ENCODE data around the gene RSPH6A. TPM values are rescaled to one million over a fixed set of nuclear protein-coding genes. Genes with fewer than 3 reads are reported as not detected.

The RSPH6A gene
- total and polyA plus RNA-seq, 2 of the 13 experiments (the other 11 are each of a cell fraction or from before 2014, with no cell fraction given): 0.07 TPM; not detected in 1

- no peak for TF ChIP-seq ZBTB40 (IDR thresholded peaks at IDR 0.05)
- peak; percentile 32; the same call in 1 of the 2 replicates for TF ChIP-seq ZBTB40 (CRISPR knock-in tag; IDR thresholded peaks at IDR 0.05)
- peak; percentile 71 for TF ChIP-seq ZFY (CRISPR knock-in tag; IDR thresholded peaks at IDR 0.05)
- no peak for TF ChIP-seq ZNF276 (CRISPR knock-in tag; IDR thresholded peaks at IDR 0.05; ENCODE audit: low read depth)
- peak; percentile 89; the same call in 1 of the 2 replicates for TF ChIP-seq HOXA5 (CRISPR knock-in tag; IDR thresholded peaks at IDR 0.05)
- no peak for TF ChIP-seq KLF13 (CRISPR knock-in tag; IDR thresholded peaks at IDR 0.05)
- TF ChIP-seq RBM22 (optimal IDR thresholded peaks at IDR 0.05; ENCODE audit: low read length): no peak
- 0 out of 2 replicates have a peak, but pooled peaks have one; percentile 16 for TF ChIP-seq ZNF205 (CRISPR knock-in tag; IDR thresholded peaks at IDR 0.05)
- peak; percentile 87 for TF ChIP-seq SP2 (CRISPR knock-in tag; IDR thresholded peaks at IDR 0.05)
- no peak for TF ChIP-seq REXO4 (CRISPR knock-in tag; IDR thresholded peaks at IDR 0.05; ENCODE audit: borderline replicate concordance)
- TF ChIP-seq ZNF260 (CRISPR knock-in tag; IDR thresholded peaks at IDR 0.05; ENCODE audit: borderline replicate concordance, low read depth): no peak
- TF ChIP-seq ZNF160 (CRISPR knock-in tag; IDR thresholded peaks at IDR 0.05): peak; percentile 48; the same call in 1 of the 2 replicates
- peak; percentile 70 for TF ChIP-seq PAXIP1 (CRISPR knock-in tag; conservative IDR thresholded peaks at IDR 0.05)
- no peak for TF ChIP-seq ZNF775 (CRISPR knock-in tag; IDR thresholded peaks at IDR 0.05; ENCODE audit: borderline replicate concordance)
- no peak for TF ChIP-seq NR3C1 (CRISPR knock-in tag; IDR thresholded peaks at IDR 0.05)
These were observed 45.9 kb downstream of the RSPH6A start, which contains the start of gene SIX5 (continued) for GRCh38 chr19:45768984-45769782.

All from HepG2 (cell line).